ENCODE measurements around the gene KCNE3.

KCNE3 gene

GRCh38 chr11:74466916-74467885 lies at the start of gene KCNE3:
KCNE3 (minus strand) TSS chr11:74467549; CDS start chr11:74457563, 9,986 bp downstream.
- no peak for DNase-seq

- DNase-seq = no peak
Observed at GRCh38 chr11:74507582-74507981, 40.2 kb upstream of the KCNE3 start.

DNA sequence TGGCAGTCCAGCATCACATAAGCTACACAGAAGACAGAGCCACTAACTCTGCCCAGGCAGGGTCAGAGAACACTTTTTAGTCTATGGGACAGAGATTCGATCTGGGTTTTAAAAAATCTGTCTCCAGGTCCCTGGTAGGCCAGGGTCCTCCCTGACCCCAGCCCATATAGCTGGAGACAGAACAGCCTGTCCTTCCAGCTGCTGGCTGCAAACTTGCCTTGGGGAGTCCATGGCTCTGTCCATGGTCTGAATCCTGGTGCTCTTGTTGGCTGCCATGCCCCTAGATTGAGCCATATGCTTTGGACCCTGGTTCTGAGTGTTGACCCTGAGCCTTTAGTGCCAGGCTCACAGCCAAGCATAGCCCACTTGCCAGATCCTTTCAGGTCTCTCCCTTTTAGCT lies 39.5 kb upstream of the KCNE3 start:
- DNase-seq = no peak

DNA sequence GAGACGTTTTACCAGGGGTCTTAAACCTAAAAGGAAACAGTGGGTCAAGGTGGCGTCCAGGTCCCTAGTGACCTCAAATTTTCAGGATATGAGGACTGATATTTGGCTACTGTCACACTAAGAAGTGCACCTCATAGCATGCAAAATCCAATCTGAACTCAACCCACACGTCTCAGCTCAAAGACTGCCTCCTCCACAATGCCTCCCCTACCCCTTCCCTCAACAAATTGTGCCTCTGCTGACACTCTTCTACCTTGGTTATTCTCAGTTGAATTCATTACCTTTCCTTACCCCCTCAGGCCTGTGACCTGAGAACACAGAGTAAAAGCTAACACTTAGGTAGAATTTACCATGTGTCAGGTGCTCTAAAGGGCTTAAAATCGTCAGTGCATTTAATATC lies 38.6 kb upstream of the KCNE3 start:
- no peak for DNase-seq

GRCh38 chr11:74504100-74504691 lies 36.8 kb upstream of the KCNE3 start:
- no peak for DNase-seq

- no peak for DNase-seq
Observed at GRCh38 chr11:74494916-74495315, 27.6 kb upstream of the KCNE3 start.

DNA sequence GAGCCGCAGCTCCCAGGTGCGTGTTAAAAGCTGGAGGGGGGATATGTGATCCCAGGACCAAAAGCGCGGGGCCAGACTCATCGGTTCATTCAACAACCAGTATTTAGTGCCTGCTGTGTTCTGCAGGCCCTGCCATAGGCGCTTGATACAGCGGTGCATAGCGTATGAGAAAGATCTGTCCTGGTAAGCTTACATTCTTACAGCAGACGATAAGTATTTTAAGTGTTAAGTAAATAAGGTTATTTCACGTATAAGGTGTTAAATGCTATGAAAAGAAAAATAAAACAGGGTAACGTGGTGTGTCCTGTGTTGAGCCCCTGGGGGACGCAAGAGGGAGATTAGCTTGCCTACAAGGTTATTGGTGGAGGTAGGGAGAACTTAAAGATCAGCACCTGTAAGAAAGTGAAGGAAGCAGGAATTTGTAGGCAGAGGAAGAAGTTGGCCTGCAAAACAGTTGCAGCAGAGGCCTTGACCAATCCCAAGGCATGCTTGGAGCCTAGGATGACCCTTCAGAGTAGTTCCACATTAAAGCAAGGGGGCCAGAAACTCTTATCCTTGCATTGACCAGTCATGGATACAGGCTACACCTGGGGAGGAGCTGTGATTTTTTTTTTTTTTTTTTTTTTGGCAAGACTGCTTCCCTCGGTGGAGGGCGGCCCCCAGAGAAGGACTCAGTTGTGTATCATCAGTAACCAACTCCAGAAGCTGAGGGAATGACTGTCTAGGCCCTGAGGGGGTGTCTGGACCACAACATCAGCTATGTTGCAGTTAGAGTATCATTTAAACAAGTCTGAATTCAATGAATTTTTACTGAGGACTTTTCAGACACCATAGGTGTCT lies 26.7 kb upstream of the KCNE3 start:
- peak; percentile 85 for DNase-seq

DNA sequence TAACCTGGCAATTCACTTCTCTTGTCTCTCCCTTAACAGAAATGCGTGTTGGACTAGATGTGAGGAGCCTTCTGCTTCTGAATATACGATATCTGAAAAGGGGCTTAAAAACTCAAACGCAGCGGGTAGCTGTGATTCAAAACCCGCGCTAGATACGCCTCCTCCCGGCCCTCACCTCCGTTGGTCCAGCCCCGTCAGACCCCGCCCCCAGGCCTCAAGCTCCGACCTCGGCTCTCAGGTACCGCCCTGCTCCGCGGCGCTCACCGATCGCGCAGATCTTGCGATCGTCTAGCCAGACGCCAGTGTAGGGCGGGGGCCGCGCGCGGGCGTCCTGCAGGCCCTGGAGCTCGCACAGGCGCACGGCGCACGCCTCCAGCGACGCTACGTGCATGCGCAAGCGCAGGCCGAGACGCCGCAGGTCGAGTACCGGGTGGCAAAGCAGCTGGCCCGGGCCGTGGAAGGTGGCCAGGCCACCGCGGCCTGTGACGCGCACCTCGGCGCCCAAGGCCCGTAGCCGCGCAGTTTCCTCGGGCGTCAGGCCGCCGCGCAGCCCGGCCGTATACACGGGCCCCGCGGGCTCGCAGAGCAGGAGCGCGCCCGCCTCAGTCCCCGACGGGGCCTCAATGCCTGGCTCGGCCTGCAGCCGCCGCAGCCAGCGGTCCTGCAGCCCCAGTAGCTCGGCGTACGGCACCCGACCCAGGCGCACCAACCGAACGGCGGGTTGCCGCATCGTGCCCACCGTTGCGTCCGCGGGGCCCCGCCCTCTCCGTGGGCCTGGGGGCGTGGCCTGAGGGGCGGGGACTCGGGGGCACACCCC lies 25.8 kb upstream of the KCNE3 start, which contains the start of gene LIPT2:
TSS of gene LIPT2 (minus strand) at position 751 of the 817 bp plus-strand sequence. CDS start at position 730, 21 bp downstream.
- peak; percentile 91 for DNase-seq

- no peak for DNase-seq
Observed at GRCh38 chr11:74492084-74492483, 24.7 kb upstream of the KCNE3 start.

DNA sequence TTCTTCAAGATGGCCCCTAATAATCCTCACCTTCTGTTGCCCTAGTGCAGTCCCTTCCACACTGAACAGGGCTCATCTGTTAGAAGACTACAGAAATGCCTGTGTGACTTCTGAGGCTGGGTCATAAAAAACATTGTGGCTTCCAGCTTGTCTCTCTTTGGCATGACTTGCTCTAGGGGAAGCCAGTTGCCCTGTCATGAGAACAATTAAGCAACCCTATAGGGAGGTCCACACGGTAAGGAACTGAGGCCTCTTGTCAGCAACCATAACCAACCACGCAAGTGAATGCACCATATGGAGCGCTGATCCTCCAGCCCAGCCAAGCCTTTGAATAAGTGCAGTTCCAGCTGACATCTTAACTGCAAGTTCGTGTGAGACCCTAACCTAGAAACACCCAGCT lies 23.6 kb upstream of the KCNE3 start:
- no peak for DNase-seq

- no peak for DNase-seq
Observed at GRCh38 chr11:74487875-74488274, 20.5 kb upstream of the KCNE3 start.

GRCh38 chr11:74485868-74486267 lies 18.5 kb upstream of the KCNE3 start:
- DNase-seq = no peak

DNA sequence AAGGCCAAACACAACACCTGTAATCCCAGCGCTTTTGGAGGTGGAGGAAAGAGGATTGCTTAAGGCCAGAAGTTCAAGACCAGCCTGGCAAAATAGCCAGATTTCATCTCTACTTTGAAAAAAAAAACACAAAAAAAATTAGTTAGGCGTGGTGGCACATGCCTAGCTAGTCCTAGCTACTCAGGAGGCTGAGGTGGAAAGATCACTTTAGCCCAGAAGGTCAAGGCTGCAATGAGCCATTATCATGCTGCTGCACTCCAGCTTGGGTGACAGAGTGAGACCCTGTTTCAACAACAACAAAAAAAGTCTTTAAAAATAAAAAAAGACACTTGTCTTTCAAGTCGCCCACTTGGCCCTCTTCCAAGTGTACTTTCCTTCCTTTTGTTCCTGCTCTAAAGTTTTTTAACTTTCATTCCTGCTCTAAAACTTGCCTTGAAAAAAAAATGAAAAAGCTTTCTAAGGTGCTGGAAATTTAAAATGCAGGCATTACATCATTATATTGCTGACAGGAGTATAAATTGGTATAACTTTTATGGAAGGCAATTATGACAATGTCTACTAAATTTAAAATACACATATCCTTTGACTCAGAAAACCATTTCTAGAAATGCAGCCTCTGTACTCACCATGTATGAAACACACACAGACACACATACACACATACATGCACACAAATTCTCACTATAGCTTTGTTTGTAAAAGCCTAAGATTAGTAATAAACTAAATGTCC lies 13.5 kb upstream of the KCNE3 start:
- DNase-seq = no peak

DNA sequence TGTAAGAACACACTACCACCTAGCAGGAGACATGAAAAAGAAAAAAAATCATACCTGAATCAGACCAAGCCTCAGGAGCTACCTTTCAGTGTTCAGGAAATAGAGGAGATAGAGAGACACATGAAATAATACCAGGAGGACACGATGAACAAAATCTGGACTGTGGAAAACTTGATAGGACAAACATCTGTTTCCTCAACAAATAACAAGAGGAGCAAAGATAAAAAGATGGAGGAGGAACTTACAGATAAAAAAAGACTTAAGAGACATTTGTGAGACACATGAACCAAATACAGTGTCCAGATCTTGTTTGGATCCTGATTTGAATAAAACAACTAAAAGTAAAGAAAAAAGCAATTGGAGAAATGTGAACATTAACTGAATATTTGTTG lies 12.4 kb upstream of the KCNE3 start:
- DNase-seq = no peak

- no peak for DNase-seq
Observed at GRCh38 chr11:74478877-74479731, 11.8 kb upstream of the KCNE3 start.

- no peak for DNase-seq
Observed at GRCh38 chr11:74476536-74476935, 9.2 kb upstream of the KCNE3 start.

GRCh38 chr11:74474316-74474715 lies 7.0 kb upstream of the KCNE3 start:
- DNase-seq = no peak

DNA sequence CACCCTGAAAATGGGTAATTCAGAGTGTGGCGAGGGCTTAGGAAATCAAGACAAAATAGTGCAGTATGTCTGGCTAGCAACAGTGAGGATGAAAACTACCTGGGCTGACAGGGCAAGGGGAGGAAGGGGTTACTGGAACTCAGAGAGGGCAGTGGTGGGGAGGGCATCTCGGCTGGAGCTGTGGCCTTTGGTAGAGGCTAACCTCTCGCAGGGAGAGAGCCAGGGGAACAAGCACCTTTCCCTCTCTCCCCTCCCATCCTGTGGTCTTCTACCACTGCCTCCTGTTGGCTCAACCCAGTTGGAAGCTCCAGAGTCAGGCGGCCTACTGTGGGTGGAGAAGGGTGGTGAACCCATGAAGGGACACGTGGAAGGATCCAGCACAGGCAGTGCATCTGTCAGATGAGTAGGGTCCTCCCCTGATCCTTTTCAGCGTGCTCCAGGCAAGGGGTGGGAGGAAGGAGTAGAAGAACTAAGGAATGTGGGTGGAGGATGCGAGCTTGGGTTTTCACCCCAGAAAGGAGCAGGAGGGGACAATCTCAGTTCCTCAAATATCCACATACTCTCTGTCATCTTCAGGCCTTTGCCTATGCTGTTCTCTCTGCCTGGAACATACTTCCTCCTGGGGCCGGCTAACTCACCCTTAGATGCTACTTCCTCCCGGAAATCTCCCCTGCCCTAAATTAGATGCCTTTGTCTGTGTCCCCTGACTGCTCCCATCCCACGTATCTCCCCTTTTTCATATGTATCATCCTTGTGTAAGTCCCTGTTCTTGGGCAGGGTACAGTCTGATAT lies 6.2 kb upstream of the KCNE3 start:
- DNase-seq = no peak

GRCh38 chr11:74471668-74472429 lies 4.5 kb upstream of the KCNE3 start:
- no peak for DNase-seq
